ENCODE measurements around the gene CRYGA.

GRCh38 chr2:208134928-208135586 lies 28.3 kb downstream of the CRYGA start:
- no peak for TF ChIP-seq CTCF (IDR thresholded peaks at IDR 0.05; ENCODE audit: low read depth, low read length, poor library complexity, severe bottlenecking)
- TF ChIP-seq EZH2phosphoT487 (IDR thresholded peaks at IDR 0.05; ENCODE audit: borderline replicate concordance, low read length) = no peak
